ENCODE results near the gene SHC1.

SHC1 gene

DNA sequence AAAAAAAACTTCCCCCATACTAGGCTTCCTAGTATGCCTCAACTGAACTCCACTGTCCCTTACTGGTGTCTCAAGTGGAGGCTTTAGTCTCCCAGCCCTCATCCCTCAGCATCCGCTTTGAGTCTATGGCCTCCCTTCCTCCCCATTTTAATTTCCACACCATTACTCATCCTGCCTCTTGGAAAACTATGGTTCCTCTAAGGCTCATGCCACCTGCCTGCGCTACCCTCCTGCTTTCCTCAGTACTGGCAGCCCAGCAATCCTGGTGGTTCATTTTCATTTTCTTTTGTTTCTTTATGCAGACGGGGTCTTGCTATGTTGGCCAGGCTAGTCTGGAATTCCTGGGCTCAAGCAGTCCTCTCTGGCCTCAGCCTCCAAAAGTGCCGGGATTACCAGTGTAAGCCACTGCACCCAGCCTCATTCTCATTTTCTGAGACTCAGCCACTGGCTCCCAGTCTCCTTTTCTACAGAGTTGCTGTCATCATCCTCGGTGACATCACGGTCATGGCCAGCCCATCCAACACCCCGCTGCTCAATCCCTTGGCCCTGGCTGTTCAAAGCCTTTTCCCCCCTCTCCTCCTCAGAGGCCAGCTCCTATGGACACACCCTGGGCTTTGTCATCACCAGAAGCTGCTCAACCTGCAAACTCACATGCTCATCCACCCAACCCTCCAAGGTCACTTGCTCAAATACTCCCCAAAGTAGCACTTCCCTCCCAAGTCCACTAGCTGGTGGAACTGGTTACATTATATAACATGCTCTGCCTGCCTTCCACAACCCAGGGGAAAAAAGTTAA, 31.7 kb downstream of the SHC1 start:
- H3K27ac ChIP-seq = peak overlapping the region; percentile 100
- TF ChIP-seq, protein P1, sequence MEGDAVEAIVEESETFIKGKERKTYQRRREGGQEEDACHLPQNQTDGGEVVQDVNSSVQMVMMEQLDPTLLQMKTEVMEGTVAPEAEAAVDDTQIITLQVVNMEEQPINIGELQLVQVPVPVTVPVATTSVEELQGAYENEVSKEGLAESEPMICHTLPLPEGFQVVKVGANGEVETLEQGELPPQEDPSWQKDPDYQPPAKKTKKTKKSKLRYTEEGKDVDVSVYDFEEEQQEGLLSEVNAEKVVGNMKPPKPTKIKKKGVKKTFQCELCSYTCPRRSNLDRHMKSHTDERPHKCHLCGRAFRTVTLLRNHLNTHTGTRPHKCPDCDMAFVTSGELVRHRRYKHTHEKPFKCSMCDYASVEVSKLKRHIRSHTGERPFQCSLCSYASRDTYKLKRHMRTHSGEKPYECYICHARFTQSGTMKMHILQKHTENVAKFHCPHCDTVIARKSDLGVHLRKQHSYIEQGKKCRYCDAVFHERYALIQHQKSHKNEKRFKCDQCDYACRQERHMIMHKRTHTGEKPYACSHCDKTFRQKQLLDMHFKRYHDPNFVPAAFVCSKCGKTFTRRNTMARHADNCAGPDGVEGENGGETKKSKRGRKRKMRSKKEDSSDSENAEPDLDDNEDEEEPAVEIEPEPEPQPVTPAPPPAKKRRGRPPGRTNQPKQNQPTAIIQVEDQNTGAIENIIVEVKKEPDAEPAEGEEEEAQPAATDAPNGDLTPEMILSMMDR (conservative IDR thresholded peaks at IDR 0.05) = no peak

DNA sequence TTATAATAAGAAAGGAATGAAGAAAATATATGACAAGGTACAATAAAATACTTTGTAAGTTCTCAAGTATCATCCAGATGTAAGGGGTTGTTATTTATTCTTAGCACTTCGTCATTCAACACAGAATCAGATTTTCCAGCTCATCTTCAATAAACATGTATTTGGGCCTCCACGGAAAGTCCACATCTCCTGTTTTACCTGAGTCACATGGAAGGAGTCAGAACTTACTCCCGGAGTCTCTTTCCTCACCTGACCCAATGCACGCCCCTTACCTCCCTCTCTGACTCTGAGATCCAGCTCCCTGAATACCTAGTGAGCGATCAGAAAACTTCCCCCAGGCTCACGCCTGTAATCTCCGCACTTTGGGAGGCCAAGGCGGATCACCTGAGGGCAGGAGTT, 32.6 kb downstream of the SHC1 start:
- peak overlapping the region; percentile 100 for H3K27ac ChIP-seq
- TF ChIP-seq, protein P1 (conservative IDR thresholded peaks at IDR 0.05) = no peak

DNA sequence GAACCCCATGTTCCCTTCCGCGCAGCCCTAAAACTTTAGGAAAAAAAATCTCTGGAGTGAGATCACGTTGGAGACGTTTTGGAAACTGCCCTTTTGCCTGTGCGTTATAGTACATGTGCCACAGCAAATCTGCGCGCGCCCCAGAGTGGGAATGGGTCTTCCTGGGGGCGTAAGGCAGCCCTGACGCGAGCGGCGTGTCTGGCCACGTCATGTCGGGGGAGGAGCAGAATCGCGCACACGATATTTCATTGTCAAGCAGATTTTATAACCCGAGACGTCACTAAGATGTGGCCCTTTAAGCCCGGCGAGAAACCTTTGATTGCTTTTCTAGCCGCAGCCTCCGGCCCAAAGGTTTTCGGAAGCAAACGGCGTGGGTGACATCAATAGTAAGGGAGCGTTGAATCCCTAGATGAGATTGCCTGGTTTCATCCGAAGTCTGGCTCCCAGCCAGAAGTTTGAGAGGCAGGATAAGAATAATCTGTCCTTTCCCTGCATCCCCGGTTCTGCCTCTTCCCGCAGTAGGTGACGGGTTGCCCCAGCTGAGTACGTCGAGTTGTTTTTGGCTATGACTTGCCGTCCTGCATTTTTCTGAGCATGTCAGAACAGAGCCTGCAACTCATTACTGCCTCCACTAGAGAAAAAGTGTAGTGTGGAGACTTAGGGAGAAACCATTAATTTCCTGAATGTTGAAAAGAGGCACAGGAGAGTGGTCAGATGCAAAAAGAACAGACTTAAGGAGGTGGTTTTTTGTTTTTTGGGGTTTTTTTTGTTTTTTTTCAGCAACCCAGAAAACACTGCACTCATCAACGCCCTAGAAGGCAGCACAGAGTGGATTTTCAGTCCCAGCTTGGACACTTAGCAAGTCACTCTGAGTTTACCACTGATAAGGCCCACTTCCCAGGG, 33.2 kb downstream of the SHC1 start:
- TF ChIP-seq, protein P1 (conservative IDR thresholded peaks at IDR 0.05) = peak; percentile 66
- H3K27ac ChIP-seq = peak overlapping the region; percentile 100

DNA sequence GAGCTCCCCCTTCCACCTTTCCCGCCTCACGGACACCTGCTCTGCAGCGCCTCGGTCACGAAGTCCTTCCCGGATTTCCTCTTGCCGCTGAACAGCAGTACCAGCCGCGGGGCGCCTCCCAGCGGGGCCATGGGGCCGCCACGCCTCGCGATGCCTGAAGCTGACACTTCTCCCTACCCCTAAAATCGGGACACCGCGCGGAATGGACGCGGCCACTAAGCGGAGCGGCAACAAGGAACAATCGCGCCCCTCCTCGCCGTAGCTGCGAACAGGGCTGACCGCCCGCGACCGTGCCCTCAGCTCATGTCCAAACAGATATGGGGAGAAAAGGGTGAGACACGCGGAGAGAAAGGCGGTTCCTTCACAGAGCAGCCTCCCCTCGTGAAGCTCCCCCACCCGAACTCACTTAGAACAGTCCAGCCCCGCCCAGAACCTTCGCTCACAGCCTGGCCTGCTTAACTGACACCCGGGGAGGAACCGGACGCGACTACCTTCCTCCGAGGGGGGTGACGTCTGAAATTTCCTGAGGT, 33.9 kb downstream of the SHC1 start, which contains the start of gene PMVK:
PMVK (minus strand) TSS at position 165 of the 530 bp plus-strand sequence; CDS start at position 131, 34 bp downstream.
- TF ChIP-seq, protein P1 (conservative IDR thresholded peaks at IDR 0.05) = peak; percentile 85
- H3K27ac ChIP-seq = peak within 1 kb of the TSS; percentile 100

DNA sequence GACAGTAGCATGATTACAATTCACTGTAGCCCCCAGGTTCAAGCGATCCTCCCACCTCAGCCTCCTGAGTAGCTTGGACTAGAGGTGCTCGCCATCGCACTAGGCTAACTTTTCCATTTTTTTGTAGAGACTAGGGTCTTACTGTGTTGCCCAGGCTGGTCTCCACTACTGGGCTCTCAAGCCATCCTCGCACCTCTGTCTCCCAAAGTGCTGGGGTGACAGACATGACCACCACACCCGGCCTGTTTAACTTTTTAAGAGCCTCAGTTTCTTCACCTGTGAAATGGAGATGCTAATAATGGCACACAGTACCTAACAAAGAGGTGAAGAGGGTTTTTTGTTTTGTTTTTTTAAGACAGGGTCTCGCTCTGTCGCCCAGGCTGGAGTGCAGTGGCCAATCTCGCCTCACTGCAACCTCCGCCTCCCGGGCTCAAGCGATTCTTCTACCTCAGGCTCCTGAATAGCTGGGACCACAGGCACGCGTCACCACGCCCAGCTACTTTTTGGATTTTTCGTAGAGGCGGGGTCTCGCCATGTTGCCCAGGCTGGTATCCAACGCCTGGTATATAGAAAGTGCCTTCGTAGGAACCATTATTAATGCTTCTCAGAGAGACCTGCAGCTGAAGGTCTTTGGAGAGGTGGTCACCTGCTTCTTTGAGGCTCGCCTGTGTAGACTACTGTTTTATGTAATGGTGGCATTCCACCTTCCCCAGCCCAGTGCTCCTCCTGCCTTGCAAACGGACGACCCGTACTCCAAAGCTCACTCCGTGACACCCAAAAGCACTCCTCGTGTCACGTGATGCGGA, 34.6 kb downstream of the SHC1 start:
- peak overlapping the region; percentile 100 for H3K27ac ChIP-seq
- TF ChIP-seq, protein P1 (conservative IDR thresholded peaks at IDR 0.05) = no peak

DNA sequence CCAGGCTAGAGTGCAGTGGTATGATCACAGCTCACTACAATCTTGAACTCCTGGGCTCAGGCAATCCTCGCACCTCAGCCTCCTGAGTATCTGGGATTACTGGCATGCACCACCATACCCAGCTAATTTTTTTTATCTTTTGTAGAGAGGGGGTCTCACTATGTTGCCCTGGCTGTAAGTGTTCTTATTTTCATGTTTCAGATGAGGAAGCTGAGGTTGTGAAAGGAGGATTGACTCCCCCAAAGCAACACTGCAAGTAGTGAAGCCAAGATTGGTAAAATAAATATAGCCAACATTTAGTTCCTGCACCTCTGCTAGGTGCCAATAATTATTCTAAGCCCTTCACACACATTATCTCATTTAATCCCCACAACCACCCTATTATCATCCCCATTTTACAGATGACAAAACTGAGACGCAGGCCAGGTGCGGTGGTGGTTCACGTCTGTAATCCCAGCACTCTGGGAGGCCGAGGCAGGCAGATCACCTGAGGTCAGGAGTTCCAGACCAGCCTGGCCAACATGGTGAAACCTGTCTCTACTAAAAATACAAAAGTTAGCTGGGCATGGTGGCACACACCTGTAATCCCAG, 36.1 kb downstream of the SHC1 start:
- TF ChIP-seq, protein P1 (conservative IDR thresholded peaks at IDR 0.05) = no peak

More for the DNA sequence above, 36.1 kb downstream of the SHC1 start:
- peak overlapping the region; percentile 71 for H3K27ac ChIP-seq

All from VCaP (cell line).